K562 (cell line): ENCODE results near the gene MAP3K2. TPM values are rescaled to one million over a fixed set of nuclear protein-coding genes. Genes with fewer than 3 reads are reported as not detected.

ENCODE experiments used
- ATAC-seq: fragments of 200-7000 bp; cut with Tn5 transposase; 3 replicates; pipeline ENCODE4 v1.9.1; 2020; ENCODE audit warnings: moderate library complexity
- BruUV-seq: library from RNA; stranded (reverse); fragments of 400-500 nt; replicated peaks from 2 replicates; lab custom pipeline; 2021; lab: Mats Ljungman, UMichigan
- CTCF ChIA-PET: fragments of 300-600 bp; formaldehyde crosslinking; extraction: SDS; loops from one replicate; lab custom pipeline; 2021; ENCODE audit warnings: low intra/inter-chr PET ratio; lab: Yijun Ruan, JAX
- POLR2A ChIA-PET: fragments of 300-600, 350-650 bp; sonication (Branson Sonifier 250); formaldehyde crosslinking; extraction: SDS; loops from one replicate; lab custom pipeline; 2021; ENCODE audit warnings: antibody characterized with exemption, inconsistent platforms; lab: Yijun Ruan, JAX
- DNase-seq, 4 experiments: peaks; one replicate each; pipeline versions ENCODE4 v3.0.0 to v3.0.0-alpha.2; 2011 to 2018; ENCODE audit warnings: low spot score in 3 of 4, mixed read lengths in 3 of 4; ENCODE audit errors: extremely low read depth in 1 of 4
- FAIRE-seq: peaks from 2 replicates; lab custom pipeline; 2011; peaks lifted over from hg19 to GRCh38; lab: Jason Lieb, UNC
- H2AFZ ChIP-seq: 2 replicates; pipeline ENCODE4 v1.6.0; 2011; ENCODE audit warnings: low read depth, low read length, control low read depth, inconsistent platforms
- H3K27ac ChIP-seq: fragments of 200-600 bp; 3 replicates; pipeline ENCODE4 v1.8.0; 2011; ENCODE audit warnings: low read depth, mild to moderate bottlenecking, control low read depth, inconsistent platforms, low read length, moderate library complexity, mixed read lengths; ENCODE audit errors: extremely low read depth
- H3K27me3 ChIP-seq, 2 experiments: fragments of 300-600 bp in 1 of 2; 2 replicates in 1 of 2; 3 replicates in 1 of 2; pipeline versions ENCODE4 v1.6.0 to v1.8.0; 2011; ENCODE audit warnings: inconsistent platforms in 2 of 2, low read length in 2 of 2, mild to moderate bottlenecking in 1 of 2, mixed read lengths in 1 of 2, moderate library complexity in 1 of 2; ENCODE audit not compliant: control insufficient read depth in 2 of 2, insufficient read depth in 2 of 2
- H3K36me3 ChIP-seq: fragments of 300-600 bp; 3 replicates; pipeline ENCODE4 v1.8.0; 2011; ENCODE audit warnings: mild to moderate bottlenecking, low read length, inconsistent platforms; ENCODE audit not compliant: control insufficient read depth, insufficient read depth
- H3K4me1 ChIP-seq, 2 experiments: fragments of 200-600 bp in 1 of 2; replicated peaks in 1 of 2; 2 replicates in 1 of 2; 3 replicates in 1 of 2; pipeline versions ENCODE4 v1.5.1 to v1.8.0; 2011; ENCODE audit warnings: inconsistent platforms in 2 of 2, low read length in 2 of 2, mild to moderate bottlenecking in 1 of 2, mixed read lengths in 1 of 2, moderate library complexity in 1 of 2; ENCODE audit not compliant: control insufficient read depth in 2 of 2, insufficient read depth in 2 of 2
- H3K4me2 ChIP-seq: 2 replicates; pipeline ENCODE4 v1.6.1; 2011; ENCODE audit warnings: low read length, control low read depth, inconsistent platforms, mixed read lengths; ENCODE audit not compliant: insufficient read depth
- H3K4me3 ChIP-seq: fragments of 200-600 bp; sonication (generic), shearing (Covaris generic); 2 replicates; pipeline ENCODE4 v1.5.1; 2016; ENCODE audit warnings: control low read depth, inconsistent platforms
- H3K79me2 ChIP-seq: fragments of 200-600 bp; 3 replicates; pipeline ENCODE4 v1.8.0; 2011; ENCODE audit warnings: low read length, inconsistent platforms; ENCODE audit not compliant: control insufficient read depth, insufficient read depth
- H3K9ac ChIP-seq, 2 experiments: 2 replicates each; pipeline versions ENCODE4 v1.6.0 to v1.6.1; 2011; ENCODE audit warnings: low read depth in 2 of 2, low read length in 2 of 2, control low read depth in 1 of 2, inconsistent platforms in 1 of 2, mild to moderate bottlenecking in 1 of 2, mixed read lengths in 1 of 2; ENCODE audit not compliant: insufficient read depth in 1 of 2
- H3K9me1 ChIP-seq: one replicate; pipeline ENCODE4 v1.6.0; 2011; ENCODE audit warnings: inconsistent platforms, mild to moderate bottlenecking, low read length, moderate library complexity; ENCODE audit not compliant: control insufficient read depth, insufficient read depth
- H3K9me3 ChIP-seq: replicated peaks from 2 replicates; pipeline ENCODE4 v1.5.1; 2011; ENCODE audit warnings: low read depth, low read length, inconsistent platforms; ENCODE audit not compliant: control insufficient read depth, insufficient read depth
- H4K20me1 ChIP-seq: replicated peaks from 2 replicates; pipeline ENCODE4 v1.6.1; 2011; ENCODE audit warnings: low read length, inconsistent platforms, mixed read lengths; ENCODE audit not compliant: control insufficient read depth, insufficient read depth
- BDP1 ChIP-seq: IDR thresholded peaks from 3 replicates; pipeline ENCODE4 v1.6.1; 2011; ENCODE audit not compliant: insufficient read length, insufficient read depth
- CREB1 ChIP-seq, 2 experiments: sonication (generic) in 1 of 2; formaldehyde crosslinking in 1 of 2; IDR thresholded peaks; 2 replicates each; pipeline versions ENCODE4 v1.6.1 to v1.8.0; 2012 to 2022; ENCODE audit warnings: inconsistent platforms in 1 of 2, mild to moderate bottlenecking in 1 of 2, missing genetic modification reagents in 1 of 2, moderate library complexity in 1 of 2
- ELF1 ChIP-seq: fragments of 200-800 bp; sonication (Bioruptor generic); IDR thresholded peaks from 2 replicates; pipeline ENCODE4 v1.6.1; 2016; ENCODE audit warnings: missing genetic modification characterization, missing compliant biosample characterization
- NR2C2 ChIP-seq, 2 experiments: fragments of 200-800 bp in 1 of 2; sonication (Bioruptor generic) in 1 of 2; sonication (generic) in 1 of 2; formaldehyde crosslinking in 1 of 2; IDR thresholded peaks; 2 replicates each; pipeline versions ENCODE4 v1.6.1 to v1.8.0; 2016 to 2022; ENCODE audit warnings: mild to moderate bottlenecking in 1 of 2, missing compliant biosample characterization in 1 of 2, missing genetic modification characterization in 1 of 2, missing genetic modification reagents in 1 of 2
- PHF21A ChIP-seq: fragments of 450-650 bp; IDR thresholded peaks from 2 replicates; pipeline ENCODE4 v1.6.1; 2017; ENCODE audit warnings: low read depth, borderline replicate concordance
- PML ChIP-seq: IDR thresholded peaks from 2 replicates; pipeline ENCODE4 v1.6.1; 2012; ENCODE audit warnings: low read length, inconsistent platforms
- YY1 ChIP-seq, 3 experiments: IDR thresholded peaks; 2 replicates each; pipeline ENCODE4 v1.6.1; 2011; ENCODE audit warnings: low read length in 2 of 3, mild to moderate bottlenecking in 2 of 3, moderate library complexity in 2 of 3, borderline replicate concordance in 1 of 3, control low read depth in 1 of 3, low read depth in 1 of 3; ENCODE audit not compliant: insufficient read depth in 3 of 3, insufficient replicate concordance in 2 of 3, control insufficient read depth in 1 of 3, insufficient read length in 1 of 3; ENCODE audit errors: extremely low read depth in 1 of 3
- ZHX1 ChIP-seq: fragments of 150-350 bp; conservative IDR thresholded peaks from 2 replicates; pipeline ENCODE4 v1.6.1; 2014; ENCODE audit warnings: low read length
- ZNF695 ChIP-seq: fragments of 450-650 bp; formaldehyde crosslinking; IDR thresholded peaks from 2 replicates; pipeline ENCODE4 v1.4.0; 2020; ENCODE audit warnings: mild to moderate bottlenecking, moderate library complexity
- ZNF780A ChIP-seq: fragments of 250-450 bp; sonication (Bioruptor Pico); IDR thresholded peaks from 2 replicates; pipeline ENCODE4 v1.5.0; 2021; ENCODE audit warnings: mild to moderate bottlenecking
- WGBS: fragments of 100-300 bp; shearing (Covaris generic); methylation state at CpG from one replicate; pipeline ENCODE4 v1.1.6; 2016; ENCODE audit warnings: low coverage, mixed read lengths; ENCODE audit not compliant: insufficient coverage; ENCODE audit errors: missing lambda C conversion rate; 5-methylcytosine and 5-hydroxymethylcytosine counted together
- in situ Hi-C: fragments of 300-500 bp; cut with MboI; formaldehyde crosslinking; loops from 4 replicates; pipeline ENCODE4 v1.15.0; 2018; ENCODE audit warnings: inconsistent platforms, mixed read lengths
- intact Hi-C: fragments of 100-400 bp; cut with micrococcal nuclease; formaldehyde crosslinking; loops from 2 replicates; pipeline ENCODE4 v1.14.2; 2022
- polyA plus RNA-seq, 8 experiments: library from polyadenylated mRNA; depleted of rRNA in 4 of 8; stranded (reverse) in 5 of 8; unstranded in 3 of 8; fragments of >200 nt; fragmentation: Nextera tagmentation in 2 of 8; fragmentation: Illumina TruSeq in 1 of 8; extraction: Ambion mirVana in 2 of 8; extraction: Trizol in 1 of 8; gene quantifications; 2 replicates each; pipeline versions ENCODE4 v1.2.1 to v1.2.3, GENCODE V29; 2011 to 2014; ENCODE audit warnings: inconsistent platforms in 1 of 8, missing spikeins in 1 of 8
- total RNA-seq, 7 experiments: library from RNA; depleted of rRNA in 6 of 7; stranded (reverse); fragments of >200 nt in 6 of 7; fragmentation: Illumina TruSeq in 2 of 7; extraction: Trizol in 2 of 7; gene quantifications; 2 replicates each; pipeline versions ENCODE4 v1.2.1 to v1.2.3, GENCODE V29; 2011 to 2021; ENCODE audit warnings: low replicate concordance in 1 of 7
- TF ChIP-seq, protein P1 (sequence below): fragments of 450-650 bp; formaldehyde crosslinking; IDR thresholded peaks from 2 replicates; pipeline ENCODE4 v1.4.0; 2022; ENCODE audit warnings: mild to moderate bottlenecking, moderate library complexity
- TF ChIP-seq, protein P2 (sequence below): fragments of 450-650 bp; formaldehyde crosslinking; IDR thresholded peaks from 2 replicates; pipeline ENCODE4 v1.4.0; 2022; ENCODE audit warnings: missing genetic modification characterization
- TF ChIP-seq, protein P3 (sequence below): fragments of 450-650 bp; IDR thresholded peaks from 2 replicates; pipeline ENCODE4 v1.6.1; 2018; ENCODE audit not compliant: partially characterized antibody

MAP3K2 gene
- total and polyA plus RNA-seq, 9 of the 15 experiments (the other 6 are each of a cell fraction or from before 2014, with no cell fraction given), result 1.2 to 14.2 (median 5.7) TPM

- CTCF ChIA-PET, result no interaction called here
- intact Hi-C loops (no loop called here), in situ Hi-C loops (no loop called here)
- Histone ChIP-seq H3K27ac (no peak overlapping the region), H3K79me2 (no peaks in the 10 kb centered on the region), H3K36me3 (no peaks in the 10 kb centered on the region), H3K9ac (no peak overlapping the region), H3K9me1 (no peaks in the 10 kb centered on the region), H3K4me1 (peaks cover 0 to 8% of the 10 kb centered on the region in 2 experiments; a peak in 1 of 5 replicates), H3K4me2 (no peak overlapping the region), H3K9me3 (no peaks in the 10 kb centered on the region), H3K27me3 (peaks cover 12 to 57% of the 10 kb centered on the region in 2 experiments; a peak in 4 of 5 replicates), H4K20me1 (no peaks in the 10 kb centered on the region), H2AFZ (no peak overlapping the region), H3K4me3 (no peak overlapping the region)
- 8% methylated on average over 6 of the region's 6 CpGs for WGBS
- FAIRE-seq (no peak), DNase-seq (no peak), ATAC-seq (no peak)
- no TSS peak for BruUV-seq
- POLR2A ChIA-PET, result interaction anchor here (0.5 kb wide), 1 partner anchor 9 kb away, joined by 3 read pairs; no protein-coding TSS in a partner anchor
- TF ChIP-seq YY1 (IDR thresholded peaks at IDR 0.05; ENCODE audit: borderline replicate concordance in 1 of 3, control insufficient read depth in 1 of 3, extremely low read depth in 1 of 3, insufficient read depth in 3 of 3, insufficient read length in 1 of 3, insufficient replicate concordance in 2 of 3, low read depth in 1 of 3, low read length in 2 of 3) (no peak), ELF1 (tag) (no peak), BDP1 (no peak), NR2C2 (CRISPR knock-in tag; IDR thresholded peaks at IDR 0.05) (no peak), NR2C2 (tag; IDR thresholded peaks at IDR 0.05) (no peak), CREB1 (IDR thresholded peaks at IDR 0.05) (no peak), CREB1 (CRISPR knock-in tag; IDR thresholded peaks at IDR 0.05) (no peak), ZHX1 (no peak), ZNF780A (CRISPR knock-in tag) (no peak), ZNF695 (CRISPR knock-in tag) (no peak), PML (no peak), PHF21A (no peak)
- TF ChIP-seq, protein P1, sequence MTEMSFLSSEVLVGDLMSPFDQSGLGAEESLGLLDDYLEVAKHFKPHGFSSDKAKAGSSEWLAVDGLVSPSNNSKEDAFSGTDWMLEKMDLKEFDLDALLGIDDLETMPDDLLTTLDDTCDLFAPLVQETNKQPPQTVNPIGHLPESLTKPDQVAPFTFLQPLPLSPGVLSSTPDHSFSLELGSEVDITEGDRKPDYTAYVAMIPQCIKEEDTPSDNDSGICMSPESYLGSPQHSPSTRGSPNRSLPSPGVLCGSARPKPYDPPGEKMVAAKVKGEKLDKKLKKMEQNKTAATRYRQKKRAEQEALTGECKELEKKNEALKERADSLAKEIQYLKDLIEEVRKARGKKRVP, result no peak
- TF ChIP-seq, protein P2, sequence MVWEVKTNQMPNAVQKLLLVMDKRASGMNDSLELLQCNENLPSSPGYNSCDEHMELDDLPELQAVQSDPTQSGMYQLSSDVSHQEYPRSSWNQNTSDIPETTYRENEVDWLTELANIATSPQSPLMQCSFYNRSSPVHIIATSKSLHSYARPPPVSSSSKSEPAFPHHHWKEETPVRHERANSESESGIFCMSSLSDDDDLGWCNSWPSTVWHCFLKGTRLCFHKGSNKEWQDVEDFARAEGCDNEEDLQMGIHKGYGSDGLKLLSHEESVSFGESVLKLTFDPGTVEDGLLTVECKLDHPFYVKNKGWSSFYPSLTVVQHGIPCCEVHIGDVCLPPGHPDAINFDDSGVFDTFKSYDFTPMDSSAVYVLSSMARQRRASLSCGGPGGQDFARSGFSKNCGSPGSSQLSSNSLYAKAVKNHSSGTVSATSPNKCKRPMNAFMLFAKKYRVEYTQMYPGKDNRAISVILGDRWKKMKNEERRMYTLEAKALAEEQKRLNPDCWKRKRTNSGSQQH (CRISPR knock-in tag), result no peak
- TF ChIP-seq, protein P3, sequence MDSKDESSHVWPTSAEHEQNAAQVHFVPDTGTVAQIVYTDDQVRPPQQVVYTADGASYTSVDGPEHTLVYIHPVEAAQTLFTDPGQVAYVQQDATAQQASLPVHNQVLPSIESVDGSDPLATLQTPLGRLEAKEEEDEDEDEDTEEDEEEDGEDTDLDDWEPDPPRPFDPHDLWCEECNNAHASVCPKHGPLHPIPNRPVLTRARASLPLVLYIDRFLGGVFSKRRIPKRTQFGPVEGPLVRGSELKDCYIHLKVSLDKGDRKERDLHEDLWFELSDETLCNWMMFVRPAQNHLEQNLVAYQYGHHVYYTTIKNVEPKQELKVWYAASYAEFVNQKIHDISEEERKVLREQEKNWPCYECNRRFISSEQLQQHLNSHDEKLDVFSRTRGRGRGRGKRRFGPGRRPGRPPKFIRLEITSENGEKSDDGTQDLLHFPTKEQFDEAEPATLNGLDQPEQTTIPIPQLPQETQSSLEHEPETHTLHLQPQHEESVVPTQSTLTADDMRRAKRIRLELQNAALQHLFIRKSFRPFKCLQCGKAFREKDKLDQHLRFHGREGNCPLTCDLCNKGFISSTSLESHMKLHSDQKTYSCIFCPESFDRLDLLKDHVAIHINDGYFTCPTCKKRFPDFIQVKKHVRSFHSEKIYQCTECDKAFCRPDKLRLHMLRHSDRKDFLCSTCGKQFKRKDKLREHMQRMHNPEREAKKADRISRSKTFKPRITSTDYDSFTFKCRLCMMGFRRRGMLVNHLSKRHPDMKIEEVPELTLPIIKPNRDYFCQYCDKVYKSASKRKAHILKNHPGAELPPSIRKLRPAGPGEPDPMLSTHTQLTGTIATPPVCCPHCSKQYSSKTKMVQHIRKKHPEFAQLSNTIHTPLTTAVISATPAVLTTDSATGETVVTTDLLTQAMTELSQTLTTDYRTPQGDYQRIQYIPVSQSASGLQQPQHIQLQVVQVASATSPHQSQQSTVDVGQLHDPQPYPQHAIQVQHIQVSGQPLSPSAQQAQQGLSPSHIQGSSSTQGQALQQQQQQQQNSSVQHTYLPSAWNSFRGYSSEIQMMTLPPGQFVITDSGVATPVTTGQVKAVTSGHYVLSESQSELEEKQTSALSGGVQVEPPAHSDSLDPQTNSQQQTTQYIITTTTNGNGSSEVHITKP, result no peak
These were observed 41.0 kb upstream of the MAP3K2 start for GRCh38 chr2:127428815-127429109.
